Body of pancreas (tissue), 4 donors: ENCODE measurements around the gene SP100.

Experiments
- POLR2A ChIP-seq, 3 donors: fragments of 450-650 bp; IDR thresholded peaks; one replicate each; pipeline ENCODE4 v1.6.1; 2016; ENCODE audit warnings: antibody characterized with exemption in 3 of 3, mild to moderate bottlenecking in 2 of 3
- TF ChIP-seq, protein P1 (sequence below), 7 experiments: fragments of 450-650 bp in 4 of 7; fragments of 200-600 bp in 3 of 7; sonication (generic) in 3 of 7; IDR thresholded peaks; one replicate each; pipeline ENCODE4 v1.5.1; 2016 to 2019; ENCODE audit warnings: antibody characterized with exemption in 7 of 7

DNA sequence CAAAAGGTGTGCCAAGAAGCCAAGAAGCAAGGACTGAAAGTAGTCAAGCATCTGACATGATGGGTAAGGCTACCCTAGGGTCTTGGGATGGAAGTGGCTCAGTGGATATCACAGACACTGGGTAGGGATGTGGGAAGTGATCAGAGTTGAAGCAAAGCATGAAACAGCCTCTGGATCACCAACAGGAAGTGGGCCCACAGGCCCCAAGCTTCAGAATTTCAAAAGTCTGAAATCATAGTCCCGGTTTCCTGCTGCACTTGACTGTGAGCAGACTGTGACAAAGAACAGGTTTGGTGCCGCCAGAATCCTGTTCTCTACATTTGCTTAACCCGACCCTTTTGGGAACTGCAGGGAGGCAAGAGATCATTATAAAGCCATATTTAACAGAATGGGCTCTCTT lies 57.4 kb downstream of the SP100 start:
- no peak for TF ChIP-seq POLR2A (IDR thresholded peaks at IDR 0.05)
- TF ChIP-seq, protein P1, sequence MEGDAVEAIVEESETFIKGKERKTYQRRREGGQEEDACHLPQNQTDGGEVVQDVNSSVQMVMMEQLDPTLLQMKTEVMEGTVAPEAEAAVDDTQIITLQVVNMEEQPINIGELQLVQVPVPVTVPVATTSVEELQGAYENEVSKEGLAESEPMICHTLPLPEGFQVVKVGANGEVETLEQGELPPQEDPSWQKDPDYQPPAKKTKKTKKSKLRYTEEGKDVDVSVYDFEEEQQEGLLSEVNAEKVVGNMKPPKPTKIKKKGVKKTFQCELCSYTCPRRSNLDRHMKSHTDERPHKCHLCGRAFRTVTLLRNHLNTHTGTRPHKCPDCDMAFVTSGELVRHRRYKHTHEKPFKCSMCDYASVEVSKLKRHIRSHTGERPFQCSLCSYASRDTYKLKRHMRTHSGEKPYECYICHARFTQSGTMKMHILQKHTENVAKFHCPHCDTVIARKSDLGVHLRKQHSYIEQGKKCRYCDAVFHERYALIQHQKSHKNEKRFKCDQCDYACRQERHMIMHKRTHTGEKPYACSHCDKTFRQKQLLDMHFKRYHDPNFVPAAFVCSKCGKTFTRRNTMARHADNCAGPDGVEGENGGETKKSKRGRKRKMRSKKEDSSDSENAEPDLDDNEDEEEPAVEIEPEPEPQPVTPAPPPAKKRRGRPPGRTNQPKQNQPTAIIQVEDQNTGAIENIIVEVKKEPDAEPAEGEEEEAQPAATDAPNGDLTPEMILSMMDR (IDR thresholded peaks at IDR 0.05): no peak
